MCF 10A (cell line): ENCODE data around the gene RIPPLY1. TPM values are rescaled to one million over a fixed set of nuclear protein-coding genes. Genes with fewer than 3 reads are reported as not detected.

Experiments used
- BruUV-seq: library from RNA; stranded (reverse); fragments of 400-500 nt; replicated peaks from 2 replicates; lab custom pipeline; 2021; lab: Mats Ljungman, UMichigan
- CTCF ChIA-PET: fragments of 300-600 bp; sonication (Branson Sonifier 250); formaldehyde crosslinking; extraction: SDS; loops from one replicate; lab custom pipeline; 2021; ENCODE audit warnings: antibody characterized with exemption, inconsistent platforms; lab: Yijun Ruan, JAX
- POLR2A ChIA-PET: fragments of 300-600, 350-650 bp; sonication (Branson Sonifier 250); formaldehyde crosslinking; extraction: SDS; loops from one replicate; lab custom pipeline; 2020; ENCODE audit warnings: antibody characterized with exemption, inconsistent platforms; lab: Yijun Ruan, JAX
- DNase-seq: peaks from one replicate; pipeline ENCODE4 v3.0.0-alpha.2; 2018; ENCODE audit not compliant: unreplicated experiment
- H3K27ac Mint-ChIP-seq: one replicate; pipeline ENCODE4 v1.8.0; 2022; ENCODE audit warnings: mild to moderate bottlenecking, low read depth, mixed read lengths; ENCODE audit not compliant: unreplicated experiment
- H3K27me3 Mint-ChIP-seq: one replicate; pipeline ENCODE4 v1.8.0; 2022; ENCODE audit warnings: mixed read lengths; ENCODE audit not compliant: insufficient read depth, unreplicated experiment
- H3K36me3 Mint-ChIP-seq: one replicate; pipeline ENCODE4 v1.8.0; 2022; ENCODE audit warnings: mild to moderate bottlenecking, moderate library complexity, mixed read lengths; ENCODE audit not compliant: insufficient read depth, unreplicated experiment
- H3K4me1 Mint-ChIP-seq: one replicate; pipeline ENCODE4 v1.8.0; 2022; ENCODE audit warnings: mixed read lengths; ENCODE audit not compliant: insufficient read depth, unreplicated experiment
- H3K4me3 Mint-ChIP-seq: one replicate; pipeline ENCODE4 v1.8.0; 2022; ENCODE audit warnings: mild to moderate bottlenecking, moderate library complexity, mixed read lengths; ENCODE audit not compliant: unreplicated experiment
- H3K9me3 Mint-ChIP-seq: one replicate; pipeline ENCODE4 v1.8.0; 2022; ENCODE audit warnings: mixed read lengths; ENCODE audit not compliant: unreplicated experiment
- CTCF ChIP-seq: fragments of 200-600 bp; IDR thresholded peaks from one replicate; pipeline ENCODE4 v1.8.0; 2022; ENCODE audit warnings: antibody characterized with exemption, mild to moderate bottlenecking; ENCODE audit not compliant: unreplicated experiment
- intact Hi-C: fragments of 100-400 bp; cut with micrococcal nuclease; formaldehyde crosslinking; loops from 2 replicates; pipeline ENCODE4 v1.14.1; 2022
- total RNA-seq: library from RNA; stranded (reverse); gene quantifications from 2 replicates; pipeline ENCODE4 v1.2.3, GENCODE V29; 2022

Gene RIPPLY1
- total RNA-seq, 1 experiment from 2014 or later: not detected

- Mint-ChIP-seq H3K9me3 (no peaks in the 10 kb centered on the region), H3K27me3 (peaks cover 68% of the 10 kb centered on the region), H3K4me1 (no peaks in the 10 kb centered on the region), H3K36me3 (no peaks in the 10 kb centered on the region), H3K4me3 (no peak overlapping the region), H3K27ac (no peak overlapping the region)
- POLR2A ChIA-PET: no interaction called here
- no peak for DNase-seq
- TF ChIP-seq CTCF: no peak
- CTCF ChIA-PET: interaction anchor here (0.7 to 1.6 kb wide), 4 partner anchors 11 to 1720 kb away, joined by 3 to 8 read pairs (median 3); no protein-coding TSS in a partner anchor
- intact Hi-C loops: no loop called here
- no TSS peak for BruUV-seq
These were observed 2.0 kb upstream of the RIPPLY1 start for GRCh38 chrX:106905064-106905708.

- TF ChIP-seq CTCF: no peak
- intact Hi-C loops: no loop called here
- Mint-ChIP-seq H3K27me3 (peaks cover 67% of the 10 kb centered on the region), H3K36me3 (no peaks in the 10 kb centered on the region), H3K4me3 (no peak overlapping the region), H3K4me1 (no peaks in the 10 kb centered on the region), H3K27ac (no peak overlapping the region), H3K9me3 (no peaks in the 10 kb centered on the region)
- DNase-seq: no peak
- CTCF ChIA-PET: interaction anchor here (0.7 to 1.1 kb wide), 2 partner anchors 11 to 38 kb away, joined by 3 to 5 read pairs; no protein-coding TSS in a partner anchor
- POLR2A ChIA-PET: interaction anchor here (0.6 kb wide), 1 partner anchor 956 kb away, joined by 3 read pairs; no protein-coding TSS in a partner anchor
- BruUV-seq: no TSS peak
These were observed 851 bp upstream of the RIPPLY1 start for GRCh38 chrX:106903856-106904528.

- no peak for DNase-seq
- no peak overlapping the region for H3K4me3 Mint-ChIP-seq
- peaks cover 54% of the 10 kb centered on the region for H3K27me3 Mint-ChIP-seq
- CTCF ChIA-PET: interaction anchor here (0.6 to 1.4 kb wide), 4 partner anchors 9 to 57 kb away, joined by 3 to 6 read pairs (median 4); no protein-coding TSS in a partner anchor
- POLR2A ChIA-PET: no interaction called here
- H3K9me3 Mint-ChIP-seq: no peaks in the 10 kb centered on the region
- no TSS peak for BruUV-seq
- intact Hi-C loops: no loop called here
- TF ChIP-seq CTCF: no peak
- no peaks in the 10 kb centered on the region for H3K4me1 Mint-ChIP-seq
- H3K36me3 Mint-ChIP-seq: no peaks in the 10 kb centered on the region
- H3K27ac Mint-ChIP-seq: no peak overlapping the region
These were observed 457 bp downstream of the RIPPLY1 start for GRCh38 chrX:106902684-106903083.

GRCh38 chrX:106901781-106902219, 1.3 kb downstream of the RIPPLY1 start:
- intact Hi-C loops: no loop called here
- no peak overlapping the region for H3K27ac Mint-ChIP-seq

More at GRCh38 chrX:106901781-106902219, 1.3 kb downstream of the RIPPLY1 start:
- H3K27me3 Mint-ChIP-seq: peaks cover 54% of the 10 kb centered on the region
- peaks cover 6% of the 10 kb centered on the region for H3K4me1 Mint-ChIP-seq
- no peak overlapping the region for H3K4me3 Mint-ChIP-seq
- ChIA-PET POLR2A (interaction anchor here (0.9 to 1.0 kb wide), 2 partner anchors 19 to 35 kb away, joined by 3 to 5 read pairs; no protein-coding TSS in a partner anchor), CTCF (interaction anchor here (0.5 to 1.4 kb wide), 4 partner anchors 20 to 758 kb away, joined by 3 to 6 read pairs (median 3); no protein-coding TSS in a partner anchor)
- no peak for DNase-seq
- H3K36me3 Mint-ChIP-seq: no peaks in the 10 kb centered on the region
- BruUV-seq: no TSS peak
- H3K9me3 Mint-ChIP-seq: no peaks in the 10 kb centered on the region
- no peak for TF ChIP-seq CTCF
